Esophagus squamous epithelium (tissue), 5 donors: ENCODE results near the gene GCNT2. TPM values are rescaled to one million over a fixed set of nuclear protein-coding genes. Genes with fewer than 3 reads are reported as not detected.

ENCODE experiments used
- DNase-seq: peaks from one replicate; lab custom pipeline; 2025; lab: John Stamatoyannopoulos, UW
- H3K27ac ChIP-seq, 4 donors: fragments of 200-600 bp; sonication (generic); one replicate each; pipeline ENCODE4 v1.5.1; 2016 to 2019; ENCODE audit warnings: mild to moderate bottlenecking in 1 of 4
- H3K27me3 ChIP-seq, 4 donors: fragments of 200-600 bp; sonication (generic); 1 replicate in 3 of 4; 2 replicates in 1 of 4; pipeline versions ENCODE4 v1.5.1 to v1.6.0; 2017 to 2021; ENCODE audit warnings: antibody characterized with exemption in 1 of 4
- H3K36me3 ChIP-seq, 3 donors: fragments of 200-600 bp; sonication (generic); one replicate each; pipeline ENCODE4 v1.5.1; 2016 to 2019
- H3K4me1 ChIP-seq, 3 donors: fragments of 200-600 bp; sonication (generic); one replicate each; pipeline ENCODE4 v1.5.1; 2017 to 2019
- H3K4me3 ChIP-seq, 4 donors: fragments of 200-600 bp; sonication (generic); 1 replicate in 3 of 4; 2 replicates in 1 of 4; pipeline ENCODE4 v1.5.1; 2016 to 2019; ENCODE audit warnings: mild to moderate bottlenecking in 2 of 4, moderate library complexity in 1 of 4
- H3K9me3 ChIP-seq, 3 donors: fragments of 200-600 bp; sonication (generic); one replicate each; pipeline ENCODE4 v1.5.1; 2016 to 2019
- POLR2A ChIP-seq, 4 donors: fragments of 450-650 bp; IDR thresholded peaks; one replicate each; pipeline ENCODE4 v1.6.1; 2017; ENCODE audit warnings: antibody characterized with exemption in 4 of 4, mild to moderate bottlenecking in 4 of 4, moderate library complexity in 3 of 4
- WGBS, 2 donors: methylation state at CpG; one replicate each; pipeline ENCODE4 v1.1.5; 2018; 5-methylcytosine and 5-hydroxymethylcytosine counted together
- intact Hi-C: fragments of 100-400 bp; cut with DNase I; formaldehyde crosslinking; loops from one replicate; pipeline ENCODE4 v1.15.0; 2022
- small RNA-seq, 4 donors: library from RNA; depleted of rRNA; stranded (forward); fragments of <200 nt; gene quantifications; one replicate each; pipeline ENCODE3, GENCODE V24; 2016
- total RNA-seq, 4 donors: library from RNA; depleted of rRNA; stranded (reverse); fragments of >200 nt; gene quantifications; one replicate each; pipeline ENCODE4 v1.1.0, GENCODE V29; 2016
- TF ChIP-seq, protein P1 (sequence below), 6 experiments: fragments of 450-650 bp in 4 of 6; fragments of 200-600 bp in 2 of 6; sonication (generic) in 2 of 6; IDR thresholded peaks; one replicate each; pipeline ENCODE4 v1.5.1; 2016 to 2019; ENCODE audit warnings: antibody characterized with exemption in 6 of 6, mild to moderate bottlenecking in 4 of 6, moderate library complexity in 4 of 6
- donor health status: DM: yes; HTN: yes; CAD: no.

Gene GCNT2
- total RNA-seq, 4 donors from 2014 or later: 6.9 to 17.2 (median 8.9) TPM

DNA sequence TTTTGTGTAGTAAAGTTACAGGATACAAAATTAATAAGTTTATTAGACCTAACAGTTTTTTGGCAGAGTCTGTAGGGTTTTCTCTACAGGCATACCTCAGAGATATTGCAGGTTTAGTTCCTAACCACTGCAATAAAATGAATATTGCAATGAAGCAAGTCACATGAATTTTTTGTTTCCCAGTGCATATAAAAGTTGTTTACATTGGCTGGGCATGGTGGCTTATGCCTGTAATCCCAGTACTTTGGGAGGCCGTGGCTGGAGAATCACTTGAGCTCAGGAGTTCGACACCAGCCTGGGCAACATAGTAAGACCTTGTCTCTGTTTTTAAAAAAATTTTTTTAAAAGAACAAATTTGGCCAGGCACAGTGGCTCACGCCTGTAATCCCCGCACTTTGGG, 157.3 kb downstream of the GCNT2 start:
- Histone ChIP-seq H3K27me3 (no peaks in the 10 kb centered on the region), H3K36me3 (no peaks in the 10 kb centered on the region), H3K27ac (no peak overlapping the region), H3K4me3 (no peak overlapping the region), H3K4me1 (no peaks in the 10 kb centered on the region), H3K9me3 (no peaks in the 10 kb centered on the region)
- TF ChIP-seq, protein P1, sequence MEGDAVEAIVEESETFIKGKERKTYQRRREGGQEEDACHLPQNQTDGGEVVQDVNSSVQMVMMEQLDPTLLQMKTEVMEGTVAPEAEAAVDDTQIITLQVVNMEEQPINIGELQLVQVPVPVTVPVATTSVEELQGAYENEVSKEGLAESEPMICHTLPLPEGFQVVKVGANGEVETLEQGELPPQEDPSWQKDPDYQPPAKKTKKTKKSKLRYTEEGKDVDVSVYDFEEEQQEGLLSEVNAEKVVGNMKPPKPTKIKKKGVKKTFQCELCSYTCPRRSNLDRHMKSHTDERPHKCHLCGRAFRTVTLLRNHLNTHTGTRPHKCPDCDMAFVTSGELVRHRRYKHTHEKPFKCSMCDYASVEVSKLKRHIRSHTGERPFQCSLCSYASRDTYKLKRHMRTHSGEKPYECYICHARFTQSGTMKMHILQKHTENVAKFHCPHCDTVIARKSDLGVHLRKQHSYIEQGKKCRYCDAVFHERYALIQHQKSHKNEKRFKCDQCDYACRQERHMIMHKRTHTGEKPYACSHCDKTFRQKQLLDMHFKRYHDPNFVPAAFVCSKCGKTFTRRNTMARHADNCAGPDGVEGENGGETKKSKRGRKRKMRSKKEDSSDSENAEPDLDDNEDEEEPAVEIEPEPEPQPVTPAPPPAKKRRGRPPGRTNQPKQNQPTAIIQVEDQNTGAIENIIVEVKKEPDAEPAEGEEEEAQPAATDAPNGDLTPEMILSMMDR (IDR thresholded peaks at IDR 0.05): no peak
- TF ChIP-seq POLR2A (IDR thresholded peaks at IDR 0.05): no peak
- no peak for DNase-seq
- 75 to 87% methylated on average over 3 to 4 of the region's 4 CpGs for WGBS, 2 donors
- intact Hi-C loops: no loop called here

Small RNA genes lying within 50 kb of the gene (small RNA-seq; reads per million reads assigned to genes)
- 0 reads per million in 4 donors for gene RF00019

Other genes with a start within 250 kb of the GCNT2 start
- gene TFAP2A, start 106.3 kb upstream of the GCNT2 start, total RNA-seq: 10 to 100 TPM; 11.6 to 39.1 (median 29.9) TPM
- gene C6orf52, start 173.3 kb downstream of the GCNT2 start, total RNA-seq: not detected
- 10 to 100 TPM; 11.4 to 23.6 (median 19.4) TPM for gene PAK1IP1, start 173.6 kb downstream of the GCNT2 start, total RNA-seq
- gene TMEM14C, start 201.7 kb downstream of the GCNT2 start, total RNA-seq: 100 to 1,000 TPM in 1 of 4 donors, 10 to 100 TPM in 3; 42.8 to 125 (median 69.2) TPM
- 10 to 100 TPM; 12.7 to 64.5 (median 47.1) TPM for gene TMEM14B, start 226.5 kb downstream of the GCNT2 start, total RNA-seq